Stimulated activated CD8-positive, alpha-beta memory T cell treated with anti-CD3 and anti-CD28 coated beads, Interleukin-12 subunit alpha, Interleukin-12 subunit beta, amount 100 ng/mL, for 24 hours (primary cell): ENCODE measurements around the gene SLC30A7.
"Not testable (repeated sequence)": the region's sequence is repeated elsewhere in the genome, so short reads cannot be mapped to it uniquely, and the experiment has no call there.

Source experiments
- DNase-seq: peaks from one replicate; pipeline ENCODE4 v3.0.0-alpha.2; 2020; ENCODE audit errors: extremely low read depth

The SLC30A7 gene

DNA sequence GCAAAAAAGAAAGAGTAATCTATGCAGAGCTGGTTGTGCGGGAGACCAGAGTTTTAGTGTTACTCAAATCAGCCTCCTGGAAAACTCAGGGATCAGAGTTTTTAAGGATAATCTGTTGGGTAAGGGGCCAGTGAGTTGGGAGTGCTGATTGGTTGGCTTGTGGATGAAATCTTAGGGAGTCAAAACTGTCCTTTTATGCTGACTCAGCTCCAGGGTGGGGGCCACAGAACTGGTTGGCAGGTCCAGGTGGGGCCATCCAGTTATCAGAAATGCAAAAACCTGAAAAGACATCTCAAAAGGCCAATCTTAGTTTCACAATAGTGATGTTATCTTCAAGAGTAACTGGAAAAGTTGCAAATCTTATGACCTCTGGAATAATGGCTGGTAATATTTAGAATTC is 4.5 kb upstream of the SLC30A7 start:
- no peak for DNase-seq

DNA sequence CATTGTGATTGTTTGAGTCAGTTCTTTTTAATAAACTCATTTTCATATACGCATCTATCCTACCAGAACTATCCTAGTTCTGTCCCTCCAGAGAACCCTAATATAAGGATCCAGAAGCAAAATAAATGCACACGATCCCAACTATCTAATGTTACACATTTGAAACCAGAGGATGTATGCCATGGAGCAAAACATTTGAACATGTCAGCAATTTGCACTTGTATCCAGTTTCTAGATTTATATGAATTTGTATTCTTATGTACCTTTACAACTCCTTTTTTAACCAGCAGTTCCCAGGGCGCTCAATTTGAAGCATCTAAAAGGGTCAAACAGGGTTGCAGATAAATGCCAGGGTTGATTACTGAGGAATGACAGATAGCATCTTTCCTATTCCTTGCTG is 3.3 kb upstream of the SLC30A7 start:
- DNase-seq, result no peak

DNA sequence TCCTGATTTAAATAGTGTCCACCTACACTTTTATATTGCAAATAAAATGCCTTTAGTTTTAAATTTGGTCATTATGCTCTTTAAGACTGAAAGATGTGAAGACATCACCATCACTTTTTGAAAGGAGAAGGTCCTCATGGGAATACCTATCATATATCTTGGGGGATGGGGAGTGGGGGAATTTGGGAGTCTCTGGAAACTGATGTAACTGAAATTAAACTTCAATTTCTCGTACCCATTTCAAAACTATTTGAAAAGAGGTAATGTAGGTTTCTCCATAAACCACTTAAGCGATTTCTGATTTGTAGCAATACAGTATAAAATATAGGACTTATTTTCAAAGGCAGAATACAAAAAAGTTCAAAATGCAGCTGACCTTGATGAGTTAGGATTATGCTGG is 2.2 kb upstream of the SLC30A7 start:
- no peak for DNase-seq

DNA sequence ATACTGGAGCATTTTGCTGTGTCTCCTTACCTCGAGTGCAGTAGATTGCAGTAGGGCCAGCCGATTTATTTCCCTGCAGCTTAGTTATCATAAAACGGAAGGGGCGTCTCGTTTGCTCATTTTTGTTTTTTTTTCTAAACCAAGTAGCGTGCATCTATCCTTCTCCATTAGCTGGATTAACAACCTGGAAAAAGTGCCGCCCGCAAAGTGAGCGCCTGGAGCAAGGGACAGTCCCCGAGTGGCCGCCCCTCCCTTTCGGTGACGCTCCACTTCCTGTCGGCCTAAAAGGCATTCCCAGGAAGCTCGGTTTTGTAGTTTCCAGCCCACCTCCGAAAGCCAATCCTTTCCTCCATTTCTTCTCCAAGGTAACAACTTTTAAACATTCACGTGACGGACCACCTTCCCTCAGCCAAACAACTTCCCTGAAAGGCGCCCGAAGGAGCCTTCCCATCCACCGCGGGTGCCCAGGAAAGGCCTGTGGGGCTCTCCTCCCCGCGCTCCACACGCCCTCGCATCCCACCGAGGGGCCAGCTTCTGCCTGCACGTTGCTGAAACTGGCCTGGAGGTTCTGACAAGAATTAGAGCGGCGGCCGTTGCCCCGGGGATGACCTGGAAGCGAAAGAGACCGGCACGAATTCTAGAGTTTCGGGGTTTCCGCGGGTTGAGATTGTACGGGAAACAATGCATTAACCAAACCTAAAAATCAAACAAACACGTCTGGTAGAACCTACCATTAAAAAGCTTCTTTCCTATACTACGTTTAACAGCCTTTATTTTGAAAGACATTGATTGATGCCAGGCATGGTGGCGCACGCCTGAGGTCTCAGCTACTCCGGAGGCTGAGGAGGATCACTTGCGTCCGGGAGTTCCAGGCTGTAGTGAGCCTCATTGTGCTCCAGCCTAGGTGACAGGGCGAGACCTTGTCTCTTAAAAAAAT is 1.0 kb upstream of the SLC30A7 start, which contains the start of gene EXTL2:
EXTL2 (minus strand) TSS at position 240 of the 937 bp plus-strand sequence. CDS start 6,085 bp downstream, outside the sequence.
- DNase-seq, result no peak

GRCh38 chr1:100896481-100896982 is 642 bp downstream of the SLC30A7 start:
- no peak for DNase-seq

- no peak for DNase-seq
Observed at GRCh38 chr1:100902365-100902764, 6.5 kb downstream of the SLC30A7 start.

DNA sequence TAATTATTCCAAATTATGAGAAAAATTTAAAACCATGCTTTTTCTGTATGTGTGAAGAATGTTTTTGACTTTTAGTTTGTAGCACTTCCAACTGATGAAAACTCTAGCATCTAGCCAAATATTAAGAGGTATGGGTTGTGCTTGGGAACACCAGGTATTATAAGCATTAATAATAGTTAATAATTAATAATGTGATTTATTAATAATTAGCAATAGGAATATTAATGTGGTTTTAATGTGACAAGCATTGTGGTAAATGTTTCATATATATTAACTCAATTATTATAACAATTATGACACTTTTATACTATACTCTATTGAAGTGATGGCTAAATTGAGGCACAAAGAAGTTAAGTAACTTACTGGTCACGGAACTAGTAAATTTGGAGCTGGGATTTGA is 7.9 kb downstream of the SLC30A7 start:
- no peak for DNase-seq

GRCh38 chr1:100904528-100904927 is 8.6 kb downstream of the SLC30A7 start:
- no peak for DNase-seq

DNA sequence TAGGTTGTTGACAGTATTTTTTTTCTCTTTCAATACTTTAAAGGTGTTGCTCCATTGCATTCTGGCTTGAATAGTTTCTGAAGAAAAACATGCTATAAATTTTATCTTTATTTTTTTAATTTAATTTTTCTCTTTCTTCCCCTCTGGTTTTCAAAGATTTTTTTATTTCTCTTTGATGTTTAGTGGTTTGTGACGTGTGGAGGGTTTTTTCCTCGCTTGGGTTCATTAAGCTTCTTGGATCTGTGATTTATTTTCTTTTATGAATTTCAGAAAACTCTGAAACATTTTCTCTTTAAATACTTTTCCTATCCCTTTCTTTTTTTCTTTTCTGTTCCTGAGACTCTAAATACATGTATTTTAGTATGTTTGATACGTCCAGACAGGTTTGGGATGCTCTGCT is 9.3 kb downstream of the SLC30A7 start:
- DNase-seq, result no peak

DNA sequence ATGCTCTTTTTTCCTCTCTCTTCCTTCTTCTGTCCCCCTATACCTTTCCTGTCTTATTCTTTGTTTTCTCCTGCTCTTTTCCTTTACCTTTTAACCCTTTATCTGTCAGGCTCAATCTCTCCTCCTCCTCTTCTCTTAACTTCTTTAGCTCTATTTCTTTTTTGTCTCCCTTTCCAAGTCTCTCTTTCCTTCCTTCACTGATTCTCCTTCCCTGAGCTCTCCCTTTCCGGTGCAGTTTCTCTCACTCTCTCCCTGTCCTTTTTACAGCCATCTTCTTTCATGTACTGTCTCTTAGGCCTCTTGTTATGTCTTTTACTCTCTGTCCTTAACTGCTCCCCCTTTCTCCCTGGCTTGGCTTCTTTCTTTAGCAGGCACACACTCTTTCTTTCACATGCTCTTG is 12.0 kb downstream of the SLC30A7 start:
- DNase-seq, result no peak

DNA sequence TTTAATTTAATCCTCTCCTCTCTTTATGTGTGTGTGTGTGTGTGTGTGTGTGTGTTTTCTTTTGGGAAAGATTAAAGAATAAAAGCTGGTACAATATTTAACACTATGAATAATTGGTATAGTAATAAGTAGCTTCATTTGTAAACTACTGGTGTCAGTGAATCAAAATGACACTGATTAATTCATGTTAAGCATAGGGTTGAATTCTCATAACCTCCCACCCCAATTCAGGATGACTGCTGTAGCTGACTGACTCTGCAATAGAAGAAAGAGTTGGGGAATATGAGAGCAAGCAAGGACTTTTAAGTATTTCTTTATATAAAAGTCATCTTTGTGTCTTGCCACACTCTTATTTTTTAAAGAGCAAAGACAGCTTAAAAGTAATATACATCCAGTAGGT is 13.1 kb downstream of the SLC30A7 start:
- DNase-seq, result no peak

- no peak for DNase-seq
Observed at GRCh38 chr1:100912019-100912418, 16.1 kb downstream of the SLC30A7 start.

DNA sequence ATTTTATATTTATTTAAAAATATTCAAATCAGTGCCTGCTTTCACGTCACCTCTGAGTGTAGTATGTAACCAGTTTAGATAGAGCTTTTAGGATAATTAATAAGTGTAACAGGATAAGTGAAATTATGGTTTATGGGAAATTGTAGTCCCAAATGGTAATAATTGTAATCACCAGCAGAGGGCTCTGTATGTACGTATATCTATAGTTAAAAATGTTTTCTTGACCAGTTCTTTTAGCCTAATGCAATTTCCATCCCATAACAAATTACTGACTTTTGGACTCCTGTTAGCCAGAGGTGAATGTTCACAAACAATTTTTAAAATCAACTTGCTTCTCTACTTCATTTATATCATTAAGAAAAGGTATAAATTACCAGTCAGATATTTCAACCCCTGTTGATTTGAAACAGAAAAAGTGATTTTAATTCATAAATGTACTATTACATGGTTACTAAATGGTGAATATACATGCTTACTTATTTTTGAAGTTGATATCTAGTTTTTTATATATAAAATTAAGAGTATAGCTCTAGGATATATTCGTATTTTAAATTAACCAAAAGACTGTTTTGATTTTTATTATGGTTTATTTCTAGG is 25.3 kb downstream of the SLC30A7 start:
- no peak for DNase-seq

- DNase-seq, result no peak
Observed at GRCh38 chr1:100924212-100924611, 28.3 kb downstream of the SLC30A7 start.

- no peak for DNase-seq
Observed at GRCh38 chr1:100924991-100925390, 29.1 kb downstream of the SLC30A7 start.

GRCh38 chr1:100926240-100926639 is 30.4 kb downstream of the SLC30A7 start:
- no peak for DNase-seq

DNA sequence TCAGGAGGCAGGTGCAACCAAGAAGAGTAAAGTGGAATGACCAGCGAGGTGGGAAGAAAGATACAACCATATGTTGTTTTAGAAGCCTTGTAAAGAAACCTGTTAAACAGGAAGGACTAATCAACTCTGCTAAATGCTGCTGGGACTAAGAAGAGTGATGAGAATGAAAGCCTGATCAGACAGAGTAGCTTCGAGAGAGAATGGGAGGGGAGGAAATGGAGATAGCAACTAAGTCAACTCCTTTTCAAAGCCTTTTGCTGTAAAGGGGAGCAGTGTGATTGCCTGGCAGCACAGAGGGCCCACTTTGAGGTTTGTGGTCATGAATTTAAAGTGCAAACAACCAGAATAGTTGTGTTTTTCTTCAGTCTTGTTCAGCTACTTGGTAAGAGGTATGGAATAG is 31.4 kb downstream of the SLC30A7 start:
- DNase-seq, result no peak

DNA sequence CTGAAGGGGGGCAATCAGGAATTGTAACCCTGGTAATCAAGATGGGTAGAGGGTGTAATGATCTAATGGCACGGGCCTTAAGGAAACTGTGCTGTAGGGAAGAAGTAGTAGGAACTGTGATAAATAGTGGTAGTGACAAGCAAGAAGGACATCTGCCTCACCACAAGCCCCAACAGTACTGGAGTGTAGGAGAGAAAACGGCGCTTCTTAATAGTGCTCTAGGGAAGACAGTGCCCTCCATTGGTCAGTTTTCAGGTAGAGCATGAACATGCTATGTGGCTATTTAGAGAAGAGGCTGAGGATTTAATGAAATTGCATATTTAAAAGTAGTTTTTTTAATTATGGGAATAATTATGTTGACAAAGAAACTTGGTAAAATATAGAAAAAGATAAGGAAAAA is 32.2 kb downstream of the SLC30A7 start:
- no peak for DNase-seq

DNA sequence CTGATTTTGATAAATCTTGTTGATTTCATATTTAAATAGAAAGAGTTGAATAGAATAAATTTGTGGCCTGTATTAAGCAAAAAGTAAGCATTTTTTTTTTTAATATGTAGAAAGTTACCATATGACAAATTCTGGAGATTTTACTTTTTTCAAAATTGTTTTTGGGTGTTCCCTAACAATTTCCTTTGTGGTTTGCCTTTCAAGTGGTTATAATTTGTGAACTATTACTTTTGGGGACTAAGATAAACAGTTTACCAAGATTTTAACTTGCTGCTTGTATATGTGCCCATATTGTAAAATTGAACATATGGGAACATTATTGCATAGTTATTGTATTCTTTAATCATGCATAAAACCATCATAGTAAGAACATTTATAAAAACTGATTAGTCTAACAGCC is 34.6 kb downstream of the SLC30A7 start:
- DNase-seq, result no peak

- DNase-seq, result no peak
Observed at GRCh38 chr1:100931716-100932115, 35.8 kb downstream of the SLC30A7 start.

DNA sequence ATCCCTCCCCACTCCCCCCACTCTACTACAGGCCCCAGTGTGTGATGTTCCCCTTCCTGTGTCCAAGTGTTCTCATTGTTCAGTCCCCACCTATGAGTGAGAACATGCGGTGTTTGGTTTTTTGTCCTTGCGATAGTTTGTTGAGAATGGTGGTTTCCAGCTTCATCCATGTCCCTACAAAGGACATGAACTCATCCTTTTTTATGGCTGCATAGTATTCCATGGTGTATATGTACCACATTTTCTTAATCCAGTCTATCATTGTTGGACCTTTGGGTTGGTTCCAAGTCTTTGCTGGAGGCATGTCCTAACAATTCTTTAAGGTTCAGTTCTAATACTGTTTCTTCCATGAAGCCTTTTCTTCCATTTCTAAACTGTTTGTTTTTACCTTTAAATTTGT is 37.7 kb downstream of the SLC30A7 start:
- not testable (repeated sequence) for DNase-seq

DNA sequence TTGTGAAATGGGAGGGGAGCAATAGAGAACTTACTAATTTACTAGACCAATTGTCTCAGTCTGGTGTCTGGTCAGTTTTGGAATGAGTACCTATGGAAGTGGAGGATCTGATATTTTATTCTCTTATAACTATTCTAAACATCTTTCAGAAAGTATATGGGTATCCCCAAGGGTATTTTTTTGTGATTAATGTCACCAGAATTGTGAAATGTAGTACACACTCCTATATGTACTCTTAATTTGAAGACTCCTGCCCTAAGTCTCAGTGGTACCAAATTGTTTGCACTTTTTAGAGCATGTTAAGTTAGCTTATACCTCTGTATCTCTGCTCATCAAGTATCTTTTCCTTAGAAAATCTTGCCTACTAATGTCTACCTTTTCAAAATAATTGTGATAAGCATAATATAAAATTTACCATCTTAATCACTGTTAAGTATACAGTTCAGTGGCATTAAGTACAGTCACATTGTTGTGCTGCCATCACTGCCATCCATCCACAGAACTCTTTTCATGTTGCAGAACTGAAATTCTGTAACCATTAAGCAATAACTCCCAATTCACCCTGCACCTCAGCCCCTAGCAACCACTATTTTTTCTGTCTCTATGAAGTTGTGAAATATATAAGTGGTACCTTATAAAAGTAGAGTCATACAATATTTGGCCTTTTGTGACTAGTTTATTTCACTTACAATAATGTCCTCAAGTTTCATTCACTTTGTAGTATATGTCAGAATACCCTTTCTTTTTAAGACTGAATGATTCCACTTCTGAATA is 40.5 kb downstream of the SLC30A7 start:
- DNase-seq, result no peak
